Testis (tissue), 2 donors: ENCODE data around the gene PSME2.

ENCODE experiments used
- POLR2A ChIP-seq: fragments of 450-650 bp; IDR thresholded peaks from one replicate; pipeline ENCODE4 v1.6.1; 2017; ENCODE audit warnings: antibody characterized with exemption, mild to moderate bottlenecking, moderate library complexity
- TF ChIP-seq, protein P1 (sequence below), 3 experiments: fragments of 450-650 bp in 2 of 3; fragments of 200-600 bp in 1 of 3; sonication (generic) in 1 of 3; IDR thresholded peaks; one replicate each; pipeline ENCODE4 v1.5.1; 2016 to 2019; ENCODE audit warnings: antibody characterized with exemption in 3 of 3, mild to moderate bottlenecking in 2 of 3, moderate library complexity in 1 of 3

DNA sequence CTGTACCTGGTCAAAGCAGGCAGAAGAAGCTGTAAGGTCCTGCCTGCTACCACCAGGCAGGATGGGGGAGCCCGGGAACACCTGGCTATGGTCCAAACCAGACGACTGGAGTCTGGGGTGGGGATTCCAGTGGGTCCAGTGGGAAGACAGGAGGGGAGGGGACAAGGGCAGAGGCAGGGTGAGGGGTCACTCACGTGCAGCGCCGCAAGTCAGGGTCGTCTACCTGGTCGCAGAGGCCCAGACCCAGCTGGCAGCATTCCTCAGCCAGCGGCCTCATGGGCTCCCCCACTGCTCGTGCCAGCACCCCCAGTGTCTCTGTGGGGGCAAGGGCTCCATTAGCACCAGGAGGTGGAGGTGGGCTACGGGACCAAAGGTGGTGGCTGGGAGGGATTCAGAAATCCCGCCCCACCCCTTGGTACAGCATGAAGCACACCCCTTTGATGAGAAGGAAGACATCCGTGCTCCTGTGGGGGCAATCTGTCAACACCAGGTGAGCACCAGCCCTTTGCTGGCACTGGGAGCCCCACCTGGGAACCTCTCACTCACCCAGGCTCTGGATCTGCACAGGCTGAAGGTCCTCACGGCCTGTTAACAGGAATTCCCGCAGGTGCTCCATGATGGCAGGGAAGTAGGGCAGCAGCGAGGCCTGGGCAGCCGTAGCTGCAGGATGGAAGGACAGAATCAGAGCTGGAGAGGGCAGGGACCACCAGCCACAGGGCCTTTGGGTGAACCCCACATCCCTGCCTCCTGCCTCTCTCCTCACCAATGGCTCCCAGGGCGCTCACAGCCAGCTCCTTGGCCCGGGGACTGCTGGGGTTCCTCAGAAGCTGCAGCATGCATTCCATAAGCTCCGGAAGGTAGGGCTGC lies 37.9 kb upstream of the PSME2 start:
- no peak for TF ChIP-seq POLR2A
- TF ChIP-seq, protein P1, sequence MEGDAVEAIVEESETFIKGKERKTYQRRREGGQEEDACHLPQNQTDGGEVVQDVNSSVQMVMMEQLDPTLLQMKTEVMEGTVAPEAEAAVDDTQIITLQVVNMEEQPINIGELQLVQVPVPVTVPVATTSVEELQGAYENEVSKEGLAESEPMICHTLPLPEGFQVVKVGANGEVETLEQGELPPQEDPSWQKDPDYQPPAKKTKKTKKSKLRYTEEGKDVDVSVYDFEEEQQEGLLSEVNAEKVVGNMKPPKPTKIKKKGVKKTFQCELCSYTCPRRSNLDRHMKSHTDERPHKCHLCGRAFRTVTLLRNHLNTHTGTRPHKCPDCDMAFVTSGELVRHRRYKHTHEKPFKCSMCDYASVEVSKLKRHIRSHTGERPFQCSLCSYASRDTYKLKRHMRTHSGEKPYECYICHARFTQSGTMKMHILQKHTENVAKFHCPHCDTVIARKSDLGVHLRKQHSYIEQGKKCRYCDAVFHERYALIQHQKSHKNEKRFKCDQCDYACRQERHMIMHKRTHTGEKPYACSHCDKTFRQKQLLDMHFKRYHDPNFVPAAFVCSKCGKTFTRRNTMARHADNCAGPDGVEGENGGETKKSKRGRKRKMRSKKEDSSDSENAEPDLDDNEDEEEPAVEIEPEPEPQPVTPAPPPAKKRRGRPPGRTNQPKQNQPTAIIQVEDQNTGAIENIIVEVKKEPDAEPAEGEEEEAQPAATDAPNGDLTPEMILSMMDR (IDR thresholded peaks at IDR 0.05) = no peak
